Keratinocyte (primary cell): ENCODE data around the gene LAMA3. TPM values are rescaled to one million over a fixed set of nuclear protein-coding genes. Genes with fewer than 3 reads are reported as not detected.

Experiments used
- DNase-seq: peaks from one replicate; pipeline ENCODE4 v3.0.0-alpha.2; 2011; ENCODE audit warnings: low read depth, missing footprints, low spot score
- FAIRE-seq: peaks from 2 replicates; lab custom pipeline; 2011; peaks lifted over from hg19 to GRCh38; lab: Jason Lieb, UNC
- H2AFZ ChIP-seq: 2 replicates; pipeline ENCODE4 v1.6.0; 2012; ENCODE audit warnings: low read length, control low read depth, inconsistent platforms; ENCODE audit not compliant: control insufficient read depth
- H3K27ac ChIP-seq: 2 replicates; pipeline ENCODE4 v1.5.1; 2011; ENCODE audit warnings: low read length; ENCODE audit not compliant: control insufficient read depth, insufficient read depth
- H3K27me3 ChIP-seq: 3 replicates; pipeline ENCODE4 v1.6.0; 2011; ENCODE audit warnings: low read length; ENCODE audit not compliant: control insufficient read depth, insufficient read depth; ENCODE audit errors: extremely low read depth
- H3K36me3 ChIP-seq, 2 experiments: 2 replicates in 1 of 2; 3 replicates in 1 of 2; pipeline ENCODE4 v1.5.1; 2011; ENCODE audit warnings: low read length in 2 of 2, mild to moderate bottlenecking in 1 of 2; ENCODE audit not compliant: control insufficient read depth in 2 of 2, insufficient read depth in 2 of 2; ENCODE audit errors: extremely low read depth in 1 of 2
- H3K4me1 ChIP-seq: 3 replicates; pipeline ENCODE4 v1.5.1; 2011; ENCODE audit warnings: low read length; ENCODE audit not compliant: control insufficient read depth, insufficient read depth; ENCODE audit errors: extremely low read depth
- H3K4me2 ChIP-seq: 3 replicates; pipeline ENCODE4 v1.6.0; 2011; ENCODE audit warnings: low read depth, low read length; ENCODE audit not compliant: control insufficient read depth, insufficient read depth; ENCODE audit errors: extremely low read depth
- H3K4me3 ChIP-seq, 3 experiments: fragments of 200-600 bp in 1 of 3; sonication (generic) in 1 of 3; 2 replicates in 2 of 3; 3 replicates in 1 of 3; pipeline ENCODE4 v1.5.1; 2011 to 2016; ENCODE audit warnings: low read length in 3 of 3, mild to moderate bottlenecking in 3 of 3, control low read depth in 2 of 3, inconsistent platforms in 1 of 3, low read depth in 1 of 3, mixed read lengths in 1 of 3, mixed run types in 1 of 3, moderate library complexity in 1 of 3; ENCODE audit not compliant: control insufficient read depth in 2 of 3, insufficient read depth in 2 of 3; ENCODE audit errors: extremely low read depth in 1 of 3
- H3K79me2 ChIP-seq: 2 replicates; pipeline ENCODE4 v1.6.0; 2012; ENCODE audit warnings: low read length; ENCODE audit not compliant: control insufficient read depth, insufficient read depth
- H3K9ac ChIP-seq: 3 replicates; pipeline ENCODE4 v1.6.0; 2011; ENCODE audit warnings: low read length; ENCODE audit not compliant: control insufficient read depth, insufficient read depth; ENCODE audit errors: extremely low read depth
- H3K9me1 ChIP-seq: 3 replicates; pipeline ENCODE4 v1.6.0; 2011; ENCODE audit warnings: low read length; ENCODE audit not compliant: control insufficient read depth, insufficient read depth; ENCODE audit errors: extremely low read depth
- H3K9me3 ChIP-seq: 2 replicates; pipeline ENCODE4 v1.5.1; 2012; ENCODE audit warnings: low read depth, low read length; ENCODE audit not compliant: control insufficient read depth
- H4K20me1 ChIP-seq: 3 replicates; pipeline ENCODE4 v1.6.0; 2011; ENCODE audit warnings: low read length; ENCODE audit not compliant: control insufficient read depth, insufficient read depth; ENCODE audit errors: extremely low read depth
- EZH2 ChIP-seq: IDR thresholded peaks from one replicate; pipeline ENCODE4 v1.6.1; 2012; ENCODE audit warnings: inconsistent platforms, mild to moderate bottlenecking, low read length, moderate library complexity
- dilution Hi-C: fragments of 300-500 bp; cut with MboI; formaldehyde crosslinking; loops from one replicate; pipeline ENCODE4 v1.7.0; 2020; ENCODE audit warnings: low sequenced_read_pairs; ENCODE audit not compliant: extremely low pct_ligation_motif_present
- polyA plus RNA-seq, 5 experiments: library from polyadenylated mRNA; depleted of rRNA in 3 of 5; stranded (reverse) in 3 of 5; stranded (forward) in 1 of 5; unstranded in 1 of 5; fragments of >200 nt; gene quantifications; 1 replicate in 1 of 5; 2 replicates in 3 of 5; 3 replicates in 1 of 5; pipeline versions ENCODE4 v1.2.1 to v1.2.3, GENCODE V29; 2011 to 2012; ENCODE audit warnings: missing spikeins in 2 of 5, low read depth in 1 of 5, low replicate concordance in 1 of 5
- TF ChIP-seq, protein P1 (sequence below), 3 experiments: IDR thresholded peaks in 1 of 3; conservative IDR thresholded peaks in 1 of 3; optimal IDR thresholded peaks in 1 of 3; 2 replicates in 2 of 3; 3 replicates in 1 of 3; pipeline versions ENCODE3 to v1.5.1; 2011; ENCODE audit warnings: low read length in 3 of 3, mild to moderate bottlenecking in 3 of 3, moderate library complexity in 2 of 3, control low read depth in 1 of 3, inconsistent platforms in 1 of 3; ENCODE audit not compliant: insufficient read depth in 2 of 3; ENCODE audit errors: extremely low read depth in 1 of 3

The LAMA3 gene
- polyA plus RNA-seq, 1 donor (not counting 4 experiments of a cell fraction or from before 2014, with no cell fraction given): 1,944 TPM

DNA sequence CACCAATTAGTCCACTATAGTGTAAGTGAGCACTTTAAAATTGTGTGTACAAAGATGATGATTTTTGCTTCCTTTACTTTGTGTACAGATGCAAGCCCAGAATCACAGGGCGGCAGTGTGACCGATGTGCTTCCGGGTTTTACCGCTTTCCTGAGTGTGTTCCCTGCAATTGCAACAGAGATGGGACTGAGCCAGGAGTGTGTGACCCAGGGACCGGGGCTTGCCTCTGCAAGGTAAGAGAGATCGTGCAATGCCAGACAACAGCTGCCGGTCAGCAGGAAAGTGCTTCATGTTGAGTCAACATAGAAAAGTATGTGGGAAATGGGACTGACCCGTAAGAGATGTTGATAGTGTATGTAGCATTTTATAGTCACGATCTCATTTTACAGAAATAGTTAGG lies 168.5 kb downstream of the LAMA3 start:
- Histone ChIP-seq H3K27ac (no peak overlapping the region), H3K9me1 (no peaks in the 10 kb centered on the region), H3K4me3 (no peak overlapping the region), H3K9me3 (no peaks in the 10 kb centered on the region), H3K9ac (no peak overlapping the region), H3K27me3 (no peaks in the 10 kb centered on the region), H3K36me3 (peaks cover 0 to 10% of the 10 kb centered on the region in 2 experiments), H4K20me1 (no peaks in the 10 kb centered on the region), H3K4me2 (no peak overlapping the region), H3K4me1 (peaks cover 27% of the 10 kb centered on the region), H2AFZ (no peak overlapping the region), H3K79me2 (no peaks in the 10 kb centered on the region)
- no peak for DNase-seq
- dilution Hi-C loops: no loop called here
- FAIRE-seq: no peak
- no peak for TF ChIP-seq EZH2
- TF ChIP-seq, protein P1, sequence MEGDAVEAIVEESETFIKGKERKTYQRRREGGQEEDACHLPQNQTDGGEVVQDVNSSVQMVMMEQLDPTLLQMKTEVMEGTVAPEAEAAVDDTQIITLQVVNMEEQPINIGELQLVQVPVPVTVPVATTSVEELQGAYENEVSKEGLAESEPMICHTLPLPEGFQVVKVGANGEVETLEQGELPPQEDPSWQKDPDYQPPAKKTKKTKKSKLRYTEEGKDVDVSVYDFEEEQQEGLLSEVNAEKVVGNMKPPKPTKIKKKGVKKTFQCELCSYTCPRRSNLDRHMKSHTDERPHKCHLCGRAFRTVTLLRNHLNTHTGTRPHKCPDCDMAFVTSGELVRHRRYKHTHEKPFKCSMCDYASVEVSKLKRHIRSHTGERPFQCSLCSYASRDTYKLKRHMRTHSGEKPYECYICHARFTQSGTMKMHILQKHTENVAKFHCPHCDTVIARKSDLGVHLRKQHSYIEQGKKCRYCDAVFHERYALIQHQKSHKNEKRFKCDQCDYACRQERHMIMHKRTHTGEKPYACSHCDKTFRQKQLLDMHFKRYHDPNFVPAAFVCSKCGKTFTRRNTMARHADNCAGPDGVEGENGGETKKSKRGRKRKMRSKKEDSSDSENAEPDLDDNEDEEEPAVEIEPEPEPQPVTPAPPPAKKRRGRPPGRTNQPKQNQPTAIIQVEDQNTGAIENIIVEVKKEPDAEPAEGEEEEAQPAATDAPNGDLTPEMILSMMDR (optimal IDR thresholded peaks at IDR 0.05 in 1 of 3, IDR thresholded peaks at IDR 0.05 in 1 of 3, conservative IDR thresholded peaks at IDR 0.05 in 1 of 3; ENCODE audit: extremely low read depth in 1 of 3, insufficient read depth in 2 of 3, low read length in 3 of 3): no peak

DNA sequence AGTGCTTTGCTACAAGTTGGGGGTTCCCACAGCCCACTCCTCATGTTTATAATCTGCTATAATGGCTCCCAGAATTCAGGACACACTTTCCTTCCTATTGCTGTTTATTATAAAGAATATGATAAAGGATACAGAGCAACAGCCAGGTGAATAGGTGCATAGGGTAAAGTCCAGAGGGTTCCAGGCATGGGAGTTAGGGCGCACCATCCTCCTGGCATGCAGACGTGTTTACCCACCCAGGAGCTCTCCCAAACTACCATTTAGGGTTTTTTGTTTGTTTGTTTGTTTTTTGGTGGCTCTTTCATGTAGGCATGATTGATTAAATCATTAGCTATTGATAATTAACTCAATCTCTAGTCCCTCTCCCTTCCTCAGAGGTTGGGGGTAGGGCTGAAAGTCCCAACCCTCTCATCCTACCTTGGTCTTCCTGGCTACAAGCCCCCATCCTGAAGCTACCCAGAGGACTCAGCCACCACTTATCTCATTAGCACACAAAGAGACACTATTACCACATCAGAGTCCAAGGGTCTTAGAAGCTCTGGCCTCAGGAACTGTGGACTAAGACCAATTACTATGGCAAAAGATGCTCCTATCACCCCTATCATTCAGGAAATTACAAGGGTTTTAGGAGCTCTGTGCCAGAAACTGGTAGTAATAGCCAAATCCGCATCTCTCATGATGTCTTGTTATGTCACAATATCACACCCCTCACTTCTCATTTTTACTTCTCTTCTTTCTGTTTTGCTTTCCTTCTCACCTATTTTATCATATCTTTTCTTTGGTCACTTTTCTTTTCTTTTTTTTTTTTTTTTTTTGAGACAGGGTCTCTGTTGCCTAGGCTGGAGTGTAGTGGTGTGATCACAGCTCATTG lies 170.4 kb downstream of the LAMA3 start:
- no peaks in the 10 kb centered on the region for H3K9me1 ChIP-seq
- peaks cover 0 to 13% of the 10 kb centered on the region in 2 experiments for H3K36me3 ChIP-seq
- no peaks in the 10 kb centered on the region for H3K27me3 ChIP-seq

More for the DNA sequence above, 170.4 kb downstream of the LAMA3 start:
- Histone ChIP-seq H2AFZ (no peak overlapping the region), H3K4me1 (peaks cover 28% of the 10 kb centered on the region), H3K4me3 (no peak overlapping the region), H3K9me3 (no peaks in the 10 kb centered on the region), H3K4me2 (no peak overlapping the region), H3K79me2 (no peaks in the 10 kb centered on the region), H4K20me1 (no peaks in the 10 kb centered on the region), H3K27ac (no peak overlapping the region), H3K9ac (no peak overlapping the region)
- dilution Hi-C loops: no loop called here
- no peak for DNase-seq
- no peak for TF ChIP-seq EZH2
- TF ChIP-seq, protein P1 (optimal IDR thresholded peaks at IDR 0.05 in 1 of 3, IDR thresholded peaks at IDR 0.05 in 1 of 3, conservative IDR thresholded peaks at IDR 0.05 in 1 of 3; ENCODE audit: extremely low read depth in 1 of 3, insufficient read depth in 2 of 3, low read length in 3 of 3): no peak
- FAIRE-seq: no peak
